ENCODE data around the gene DYRK4.

Gene DYRK4

GRCh38 chr12:4610481-4610880, 48.5 kb downstream of the DYRK4 start:
- Histone ChIP-seq H3K9ac (no peak overlapping the region), H3K79me2 (ENCODE audit: insufficient read depth, low read depth) (no peaks in the 10 kb centered on the region; the same call in 1 of the 2 replicates), H2AFZ (ENCODE audit: low read depth) (no peak overlapping the region), H3K4me2 (no peak overlapping the region), H3K27me3 (ENCODE audit: insufficient read depth, low read depth) (no peaks in the 10 kb centered on the region), H3K27ac (no peak overlapping the region), H4K20me1 (ENCODE audit: insufficient read depth) (no peaks in the 10 kb centered on the region), H3K4me1 (ENCODE audit: low read depth, poor library complexity, severe bottlenecking) (peaks cover 7% of the 10 kb centered on the region), H3K4me3 (IDR thresholded peaks at IDR 0.05; ENCODE audit: insufficient read depth, low read depth, low read length) (no peak overlapping the region), H3K36me3 (ENCODE audit: insufficient read depth) (no peaks in the 10 kb centered on the region)
- TF ChIP-seq CTCF (conservative IDR thresholded peaks at IDR 0.05; ENCODE audit: low read depth, low read length), result no peak

- no peak for TF ChIP-seq CTCF (conservative IDR thresholded peaks at IDR 0.05; ENCODE audit: low read depth, low read length)
- Histone ChIP-seq H3K79me2 (ENCODE audit: insufficient read depth, low read depth) (no peaks in the 10 kb centered on the region), H3K4me3 (IDR thresholded peaks at IDR 0.05; ENCODE audit: insufficient read depth, low read depth, low read length) (no peak overlapping the region), H3K4me2 (no peak overlapping the region), H3K9ac (no peak overlapping the region), H3K36me3 (ENCODE audit: insufficient read depth) (no peaks in the 10 kb centered on the region), H3K27ac (no peak overlapping the region), H3K27me3 (ENCODE audit: insufficient read depth, low read depth) (no peaks in the 10 kb centered on the region), H3K4me1 (ENCODE audit: low read depth, poor library complexity, severe bottlenecking) (no peaks in the 10 kb centered on the region), H4K20me1 (ENCODE audit: insufficient read depth) (no peaks in the 10 kb centered on the region), H2AFZ (ENCODE audit: low read depth) (no peak overlapping the region)
Observed at GRCh38 chr12:4615667-4616066, 53.7 kb downstream of the DYRK4 start.

DNA sequence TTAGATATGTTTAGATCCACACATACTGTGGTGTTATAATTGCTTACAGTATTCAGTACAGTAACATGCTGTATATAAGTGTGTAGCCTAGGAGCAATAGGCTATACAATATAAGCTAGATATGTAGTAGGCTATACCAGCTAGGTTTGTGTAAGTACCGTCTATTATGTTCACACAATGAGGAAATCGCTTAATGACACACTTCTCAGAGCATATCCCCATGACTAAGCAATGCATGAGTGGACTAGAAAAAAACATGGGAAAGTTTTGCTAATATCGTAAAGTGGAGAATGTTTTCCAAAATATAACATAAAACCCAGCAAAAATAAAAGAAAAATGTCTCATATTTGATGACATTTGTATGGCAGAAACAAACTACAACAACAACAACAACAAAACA, 59.5 kb downstream of the DYRK4 start:
- Histone ChIP-seq H2AFZ (ENCODE audit: low read depth) (no peak overlapping the region), H3K4me3 (IDR thresholded peaks at IDR 0.05; ENCODE audit: insufficient read depth, low read depth, low read length) (no peak overlapping the region), H3K27ac (no peak overlapping the region), H3K4me1 (ENCODE audit: low read depth, poor library complexity, severe bottlenecking) (no peaks in the 10 kb centered on the region), H3K4me2 (no peak overlapping the region), H3K27me3 (ENCODE audit: insufficient read depth, low read depth) (no peaks in the 10 kb centered on the region), H4K20me1 (ENCODE audit: insufficient read depth) (no peaks in the 10 kb centered on the region), H3K36me3 (ENCODE audit: insufficient read depth) (no peaks in the 10 kb centered on the region), H3K9ac (no peak overlapping the region), H3K79me2 (ENCODE audit: insufficient read depth, low read depth) (no peaks in the 10 kb centered on the region)
- no peak for TF ChIP-seq CTCF (conservative IDR thresholded peaks at IDR 0.05; ENCODE audit: low read depth, low read length)

DNA sequence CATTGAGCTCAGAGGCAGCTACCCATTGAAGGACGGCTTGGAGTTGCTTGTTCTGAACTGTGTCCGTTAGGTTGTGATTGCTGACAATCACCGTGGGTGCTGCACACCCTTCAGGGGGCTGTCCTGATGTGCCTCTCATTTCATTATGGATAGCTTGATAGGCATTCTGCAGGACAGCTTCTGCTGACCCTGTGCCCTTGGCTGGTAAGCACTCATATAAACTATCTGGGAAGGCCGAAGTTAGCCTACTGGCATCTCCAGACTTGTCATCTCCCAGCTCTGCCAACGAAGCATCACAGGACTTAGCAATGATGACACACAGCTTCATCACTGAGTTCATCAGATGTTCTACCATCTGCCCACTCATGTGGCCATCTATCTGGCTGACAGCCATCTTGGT, 64.5 kb downstream of the DYRK4 start:
- Histone ChIP-seq H2AFZ (ENCODE audit: low read depth) (no peak overlapping the region), H4K20me1 (ENCODE audit: insufficient read depth) (no peaks in the 10 kb centered on the region), H3K4me2 (no peak overlapping the region), H3K4me3 (IDR thresholded peaks at IDR 0.05; ENCODE audit: insufficient read depth, low read depth, low read length) (no peak overlapping the region), H3K27me3 (ENCODE audit: insufficient read depth, low read depth) (no peaks in the 10 kb centered on the region), H3K4me1 (ENCODE audit: low read depth, poor library complexity, severe bottlenecking) (no peaks in the 10 kb centered on the region), H3K79me2 (ENCODE audit: insufficient read depth, low read depth) (no peaks in the 10 kb centered on the region), H3K27ac (no peak overlapping the region), H3K36me3 (ENCODE audit: insufficient read depth) (no peaks in the 10 kb centered on the region), H3K9ac (no peak overlapping the region)
- no peak for TF ChIP-seq CTCF (conservative IDR thresholded peaks at IDR 0.05; ENCODE audit: low read depth, low read length)

DNA sequence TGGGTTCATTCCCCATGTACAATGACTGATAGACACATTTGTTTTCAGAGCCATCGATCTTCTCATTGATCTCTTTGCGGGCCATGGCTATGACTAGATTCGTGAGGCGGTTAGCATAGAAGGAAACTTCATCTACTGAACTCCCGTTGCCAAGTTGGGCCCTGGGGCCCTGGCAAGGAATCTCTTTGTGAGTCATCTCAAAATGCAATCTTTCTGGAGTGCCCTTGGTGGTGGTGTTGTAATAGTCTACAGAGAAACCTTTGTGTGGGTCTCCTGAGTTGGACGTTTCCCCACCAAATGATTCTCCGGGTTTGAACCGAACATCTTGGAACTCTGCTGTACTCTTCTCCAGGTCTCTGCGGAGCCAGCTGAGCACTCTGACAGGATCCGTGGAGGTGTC, 66.4 kb downstream of the DYRK4 start:
- no peaks in the 10 kb centered on the region for H3K27me3 ChIP-seq (ENCODE audit: insufficient read depth, low read depth)
- H3K4me1 ChIP-seq (ENCODE audit: low read depth, poor library complexity, severe bottlenecking), result no peaks in the 10 kb centered on the region
- H3K4me2 ChIP-seq, result no peak overlapping the region
- H3K27ac ChIP-seq, result no peak overlapping the region
- H2AFZ ChIP-seq (ENCODE audit: low read depth), result no peak overlapping the region
- H3K9ac ChIP-seq, result no peak overlapping the region
- H3K79me2 ChIP-seq (ENCODE audit: insufficient read depth, low read depth), result no peaks in the 10 kb centered on the region
- no peak overlapping the region for H3K4me3 ChIP-seq (IDR thresholded peaks at IDR 0.05; ENCODE audit: insufficient read depth, low read depth, low read length)
- TF ChIP-seq CTCF (conservative IDR thresholded peaks at IDR 0.05; ENCODE audit: low read depth, low read length), result no peak
- H4K20me1 ChIP-seq (ENCODE audit: insufficient read depth), result no peaks in the 10 kb centered on the region
- no peaks in the 10 kb centered on the region for H3K36me3 ChIP-seq (ENCODE audit: insufficient read depth)
